HG02885 (cell line): Measurements from ENCODE around the gene GLI3.

Source experiments
- ATAC-seq: cut with Tn5 transposase; IDR thresholded peaks from one replicate; pipeline ENCODE4 v1.9.1; 2021; ENCODE audit warnings: mild to moderate bottlenecking; ENCODE audit not compliant: unreplicated experiment, poor library complexity

The GLI3 gene

DNA sequence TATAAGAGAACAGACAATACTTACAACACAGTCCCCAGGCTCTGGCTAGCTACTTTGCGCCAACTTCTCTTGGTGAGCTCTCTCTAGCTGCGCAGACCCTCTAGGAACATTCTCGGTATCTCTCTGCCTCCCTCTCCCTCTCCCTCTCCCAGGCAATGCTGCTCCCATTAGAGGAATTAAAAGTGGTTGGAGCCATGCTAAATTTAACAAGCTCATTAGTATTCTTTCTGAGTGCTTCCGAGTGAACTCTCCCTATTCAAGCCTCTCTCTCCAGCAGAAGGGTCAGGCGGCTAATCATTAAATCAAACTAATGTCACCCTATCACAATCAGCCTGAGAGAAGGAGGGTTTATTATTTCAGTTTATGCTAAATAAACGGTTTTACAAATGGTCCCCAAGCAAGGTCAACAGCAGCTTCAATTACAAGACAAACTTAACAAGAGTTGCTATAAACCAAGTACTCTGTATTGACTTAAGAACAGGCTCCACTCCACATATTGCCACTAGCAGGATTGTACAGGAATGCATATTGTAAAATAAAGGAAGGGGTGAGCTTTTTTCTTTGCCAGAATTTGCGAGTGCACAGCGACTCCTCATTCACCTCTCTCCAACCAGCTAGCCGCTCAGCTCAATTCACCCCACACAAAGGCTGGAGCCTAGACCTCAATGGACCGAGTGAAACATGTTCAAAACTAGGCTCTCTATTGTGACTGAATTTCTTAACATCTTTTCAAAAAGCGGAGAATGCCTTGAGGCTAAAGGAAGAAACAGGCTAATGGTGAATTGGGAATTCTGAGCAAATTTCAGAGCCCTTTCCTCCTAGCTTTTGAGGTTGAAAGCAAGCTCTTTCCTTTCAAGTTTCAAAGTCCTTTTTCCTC lies 84.4 kb downstream of the GLI3 start:
- ATAC-seq, result no peak

DNA sequence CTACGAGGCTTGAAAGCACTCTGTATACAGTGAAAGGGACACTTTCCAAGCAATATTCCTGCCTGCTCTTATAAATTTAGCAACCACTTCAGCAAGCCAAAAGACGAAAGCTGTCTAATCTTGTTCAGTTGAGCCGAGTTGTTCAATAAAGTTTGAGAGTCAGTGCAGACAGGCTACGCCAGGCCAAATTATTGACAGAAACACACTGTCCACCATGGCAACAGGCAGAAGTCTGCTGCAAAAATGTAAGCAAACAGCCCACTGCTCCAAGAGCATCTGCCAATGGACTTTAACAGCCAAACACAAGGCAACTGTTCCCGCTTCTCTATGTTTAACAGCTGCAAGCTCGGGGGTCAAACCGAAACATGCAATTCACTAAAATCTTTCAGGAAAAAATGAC lies 85.7 kb downstream of the GLI3 start:
- ATAC-seq, result no peak

DNA sequence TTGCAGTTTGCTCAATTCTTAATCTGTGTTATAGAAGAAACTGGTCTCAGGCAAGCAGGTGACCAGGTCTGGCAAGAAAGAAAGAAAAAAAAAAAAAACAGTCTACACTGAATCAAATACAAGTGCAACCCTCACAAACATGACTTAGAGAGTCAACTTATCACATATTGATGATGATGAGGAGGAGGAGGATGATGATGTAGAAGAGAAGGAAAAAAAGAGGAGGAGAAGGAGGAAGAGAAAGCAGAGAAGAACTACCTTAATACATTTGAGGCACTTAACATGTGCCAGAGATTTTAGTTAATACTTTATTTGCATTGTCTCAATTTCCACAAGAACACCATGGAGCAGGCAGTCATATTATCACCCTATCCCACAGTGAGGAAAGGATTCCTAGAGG lies 91.5 kb downstream of the GLI3 start:
- ATAC-seq, result no peak

DNA sequence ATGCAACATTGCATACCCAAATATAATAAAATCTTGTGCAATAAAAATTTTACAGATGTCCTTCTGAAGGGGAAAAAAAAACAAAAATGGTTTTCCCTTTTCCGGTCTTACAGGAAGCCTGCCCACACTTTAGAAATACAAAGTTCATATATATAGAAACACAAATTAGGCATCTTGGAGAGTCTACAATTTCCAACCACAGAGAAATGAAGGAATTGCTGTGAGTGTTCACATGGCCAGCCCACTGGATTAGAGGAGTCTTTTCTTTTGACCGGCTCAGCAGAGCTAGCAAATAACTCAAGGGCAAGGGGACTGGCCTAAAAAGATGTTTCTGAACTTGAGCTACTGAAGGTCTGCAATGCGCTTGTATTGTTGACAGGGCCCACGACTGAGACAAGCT lies 92.4 kb downstream of the GLI3 start:
- ATAC-seq, result no peak

DNA sequence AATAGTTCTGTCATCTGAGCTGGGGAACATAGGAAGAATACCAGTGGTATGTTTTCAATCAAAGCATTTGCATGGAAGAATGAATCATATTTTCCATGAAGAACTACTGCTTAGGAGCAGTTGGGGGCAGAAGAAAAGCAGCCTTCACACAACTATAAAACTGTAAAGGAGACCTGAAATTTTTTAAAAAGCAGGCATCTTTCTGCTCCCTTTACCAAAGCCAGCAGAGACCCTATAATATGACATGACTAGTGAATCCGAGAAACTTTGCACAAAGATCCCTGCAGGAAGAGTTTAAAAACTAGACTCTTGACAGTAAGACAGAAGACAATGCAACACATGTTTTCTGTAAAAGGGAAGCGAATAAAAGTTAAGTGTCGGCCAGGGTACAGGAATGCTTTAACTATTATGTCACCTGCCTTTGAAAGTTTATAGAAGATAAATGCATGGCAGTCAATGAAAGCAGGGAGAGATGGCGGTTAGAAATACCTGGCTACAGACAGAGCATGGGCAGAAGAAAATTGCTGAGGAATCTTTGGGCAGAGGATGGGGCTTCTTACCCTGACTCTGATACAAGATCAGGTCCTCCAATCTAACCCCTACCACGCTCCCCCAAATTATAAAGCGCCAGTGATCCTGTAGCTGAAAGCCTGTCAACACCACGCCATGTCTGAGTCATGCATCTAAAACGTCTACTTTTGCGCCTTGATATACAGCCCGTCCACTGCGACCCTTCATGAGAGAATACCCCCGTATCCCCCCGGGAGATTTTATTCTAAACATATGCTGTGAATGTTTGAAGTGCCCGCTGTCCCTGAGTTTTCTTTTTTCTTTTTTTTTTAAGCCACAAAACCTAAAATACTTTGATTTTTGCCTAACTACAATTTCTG lies 93.1 kb downstream of the GLI3 start:
- no peak for ATAC-seq

DNA sequence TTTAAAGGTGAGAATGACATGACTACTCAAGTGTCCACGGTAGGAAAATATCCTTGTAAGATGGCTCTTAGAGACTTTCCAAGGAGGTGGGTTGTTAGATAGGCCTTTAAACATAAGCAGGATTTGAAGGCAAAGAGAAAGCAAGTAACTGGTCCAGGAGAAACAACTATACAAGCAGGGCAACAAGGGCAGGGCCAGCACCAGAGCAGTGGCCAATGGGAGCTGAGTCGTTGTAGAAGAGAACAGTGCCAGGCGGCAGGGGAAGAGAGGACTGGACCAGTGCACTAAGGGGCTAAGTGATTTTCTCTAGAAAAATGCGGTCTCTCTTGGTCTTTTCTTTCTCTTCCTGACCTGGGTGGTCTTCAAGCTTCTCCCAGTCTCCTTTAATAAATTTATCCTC lies 94.9 kb downstream of the GLI3 start:
- ATAC-seq, result no peak

DNA sequence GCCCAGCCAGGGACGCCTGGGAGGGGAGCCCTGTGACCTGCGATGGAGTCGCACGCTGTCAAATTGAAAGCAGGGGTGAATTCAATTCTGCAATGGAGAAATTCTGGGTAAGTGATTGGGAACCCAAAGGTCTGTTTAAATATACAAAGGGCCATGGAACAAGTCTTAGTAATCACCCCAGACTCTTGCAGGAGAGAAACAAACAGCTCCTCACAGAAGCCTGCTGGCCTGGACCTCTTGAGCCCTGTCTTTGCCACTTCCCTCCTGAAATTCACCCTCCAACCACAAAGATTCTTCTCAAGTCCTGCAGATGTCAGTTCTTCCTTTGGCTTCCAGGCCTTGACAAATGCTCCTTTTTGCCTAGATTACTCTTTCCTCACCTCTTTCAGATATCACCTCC lies 97.3 kb downstream of the GLI3 start:
- ATAC-seq, result no peak

DNA sequence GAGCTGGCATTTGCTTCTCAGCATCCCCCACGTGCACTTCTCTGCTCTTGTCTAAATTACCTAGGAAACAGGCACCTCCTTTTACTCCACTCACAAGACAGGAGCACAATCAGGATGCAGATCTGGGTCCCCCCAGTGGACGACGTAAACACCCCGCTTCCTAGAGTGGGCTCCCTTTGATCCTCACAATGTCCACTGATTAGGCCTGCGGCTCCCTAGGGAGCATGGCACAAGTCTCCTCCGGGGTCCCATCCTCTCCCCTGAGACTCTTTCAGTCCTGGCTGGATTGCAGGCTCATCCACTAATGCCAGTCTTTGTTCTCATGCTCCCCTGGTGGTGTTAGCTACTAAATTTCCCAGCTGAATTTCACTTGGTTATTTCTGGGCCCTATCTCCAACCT lies 98.3 kb downstream of the GLI3 start:
- no peak for ATAC-seq

DNA sequence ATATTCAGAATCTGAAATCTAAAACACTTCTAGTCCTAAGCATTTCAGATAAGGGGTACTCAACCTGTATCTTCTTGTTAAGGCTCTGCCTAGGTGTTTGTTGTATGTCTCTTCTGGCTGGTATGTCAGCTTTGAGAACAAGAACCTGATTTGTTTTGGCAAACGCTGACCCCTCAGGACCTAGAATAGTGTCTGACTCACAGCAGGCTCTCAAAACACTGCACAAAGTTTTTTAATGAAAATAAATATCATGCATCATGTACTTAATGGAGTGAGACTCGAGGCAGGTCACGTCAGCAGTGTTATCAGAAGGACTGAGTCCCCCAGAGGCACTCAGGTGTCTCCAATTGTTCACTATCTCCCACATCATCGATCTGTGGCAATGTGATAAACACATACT lies 99.1 kb downstream of the GLI3 start:
- no peak for ATAC-seq

DNA sequence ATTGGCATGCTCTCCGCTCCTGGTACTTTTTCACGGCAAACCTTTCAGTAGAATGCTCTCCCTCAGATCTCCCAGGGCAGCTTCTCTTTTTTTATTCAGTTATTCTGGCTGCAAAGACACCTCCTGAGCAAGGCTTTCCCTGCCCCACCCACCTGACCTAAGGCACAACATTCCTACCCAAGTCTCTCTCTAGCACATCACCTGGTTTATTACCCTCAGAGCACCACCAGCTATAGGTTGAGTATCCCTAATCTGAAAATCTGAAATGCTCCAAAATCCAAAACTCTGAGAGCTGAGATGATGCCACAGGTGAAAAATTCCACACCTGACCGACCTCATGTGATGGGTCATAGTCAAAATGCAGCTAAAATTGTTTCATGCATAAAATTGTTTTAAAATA lies 99.6 kb downstream of the GLI3 start:
- no peak for ATAC-seq

DNA sequence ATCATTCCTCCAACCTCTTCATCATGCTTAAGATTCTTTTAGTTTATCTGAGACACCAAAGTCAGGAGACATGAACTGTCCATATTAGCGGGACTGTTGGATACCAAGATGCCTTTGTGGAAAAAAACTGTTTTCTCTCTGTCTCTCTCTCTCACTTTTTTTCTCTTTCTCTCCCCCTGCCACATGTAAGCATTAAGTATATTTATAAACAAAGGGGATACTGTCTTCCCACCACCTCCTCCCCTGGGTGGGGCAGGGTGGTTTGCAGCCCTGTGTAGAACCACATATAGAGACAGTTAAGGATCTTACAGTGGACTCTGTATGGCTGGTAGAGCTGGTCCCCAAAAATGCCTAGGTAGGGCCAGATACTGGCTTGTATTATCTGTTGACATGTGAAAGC lies 101.3 kb downstream of the GLI3 start:
- no peak for ATAC-seq

DNA sequence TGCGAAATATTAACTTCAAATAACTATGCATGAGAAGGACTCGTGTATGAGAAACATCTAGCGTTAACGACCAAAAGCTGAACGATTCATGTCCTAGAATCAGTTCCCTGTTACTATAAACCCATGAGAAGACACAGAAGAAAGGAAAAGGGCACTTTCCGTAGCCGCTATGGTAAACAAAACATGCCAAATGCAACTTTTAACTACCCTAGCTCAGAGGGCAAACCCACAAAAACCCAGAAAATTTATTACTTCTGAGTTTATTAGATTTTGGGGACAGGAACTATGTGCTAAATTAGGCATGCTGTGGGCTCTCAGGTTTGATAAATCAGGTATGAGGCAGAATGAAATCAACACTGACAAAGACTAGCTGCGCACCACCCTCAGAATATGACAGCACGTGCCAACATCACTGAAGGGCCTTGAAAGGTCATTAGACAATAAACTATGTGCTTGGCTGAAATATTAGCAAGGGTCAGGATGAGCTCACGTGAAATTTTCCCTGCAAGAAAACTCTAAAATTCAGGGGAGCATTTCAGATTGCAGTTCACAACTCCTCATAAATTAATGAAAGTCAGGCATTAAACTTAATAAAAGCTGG lies 102.6 kb downstream of the GLI3 start:
- no peak for ATAC-seq

DNA sequence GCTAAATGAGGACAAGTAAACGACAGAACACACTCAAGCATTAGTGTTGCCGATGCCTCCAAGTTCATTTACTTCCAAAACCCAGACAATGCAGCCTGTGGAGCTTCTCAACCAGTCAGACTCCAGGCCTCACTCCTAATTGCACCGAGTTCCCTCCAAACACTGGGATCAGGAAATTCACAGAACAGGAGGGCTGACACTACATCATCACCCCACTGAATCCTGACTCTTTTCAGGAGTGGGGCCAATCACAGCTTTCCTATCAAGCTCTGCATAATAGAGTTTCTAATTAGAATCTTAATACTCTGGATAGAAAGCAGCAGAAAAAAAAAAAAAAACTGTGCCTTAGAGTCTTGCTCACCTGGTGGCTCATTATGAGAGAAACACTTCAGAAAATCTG lies 103.7 kb downstream of the GLI3 start:
- no peak for ATAC-seq

DNA sequence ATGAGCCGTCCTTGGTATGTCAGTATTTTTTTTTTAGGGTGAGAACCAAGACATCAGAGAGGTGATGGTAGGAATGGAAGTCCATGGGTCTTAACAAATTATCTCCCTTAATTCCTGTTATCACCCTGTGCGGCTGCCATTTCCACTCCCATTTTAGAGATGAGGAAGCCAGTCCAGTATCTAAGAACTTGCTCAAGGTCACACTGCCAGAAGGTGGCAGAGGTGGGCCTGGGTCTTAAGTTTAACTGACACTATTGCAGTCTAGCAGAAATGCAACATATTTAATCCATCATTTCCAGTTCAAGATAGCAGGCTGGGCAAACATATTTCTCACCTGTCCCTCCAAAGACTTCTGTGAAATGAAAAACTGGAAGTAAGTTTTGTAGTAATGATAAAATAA lies 108.3 kb downstream of the GLI3 start:
- ATAC-seq, result no peak

DNA sequence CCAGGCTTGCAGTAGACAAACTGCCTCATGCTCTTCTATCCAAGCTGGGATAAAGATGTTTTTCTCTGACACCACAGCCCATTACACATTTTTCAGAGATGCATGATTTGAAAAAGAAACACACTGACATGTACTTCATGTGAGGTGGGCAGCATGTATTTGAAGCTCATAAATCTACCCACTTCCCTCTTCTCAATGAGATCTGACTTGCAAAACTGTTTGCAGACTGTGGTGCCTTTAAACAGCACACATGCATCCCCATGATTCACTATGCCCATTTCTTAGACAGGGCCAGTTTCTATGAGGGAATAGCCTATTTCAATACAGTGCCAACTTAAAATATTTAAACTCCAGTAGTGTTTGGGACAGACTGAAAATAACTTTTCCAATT lies 109.8 kb downstream of the GLI3 start:
- ATAC-seq, result no peak

DNA sequence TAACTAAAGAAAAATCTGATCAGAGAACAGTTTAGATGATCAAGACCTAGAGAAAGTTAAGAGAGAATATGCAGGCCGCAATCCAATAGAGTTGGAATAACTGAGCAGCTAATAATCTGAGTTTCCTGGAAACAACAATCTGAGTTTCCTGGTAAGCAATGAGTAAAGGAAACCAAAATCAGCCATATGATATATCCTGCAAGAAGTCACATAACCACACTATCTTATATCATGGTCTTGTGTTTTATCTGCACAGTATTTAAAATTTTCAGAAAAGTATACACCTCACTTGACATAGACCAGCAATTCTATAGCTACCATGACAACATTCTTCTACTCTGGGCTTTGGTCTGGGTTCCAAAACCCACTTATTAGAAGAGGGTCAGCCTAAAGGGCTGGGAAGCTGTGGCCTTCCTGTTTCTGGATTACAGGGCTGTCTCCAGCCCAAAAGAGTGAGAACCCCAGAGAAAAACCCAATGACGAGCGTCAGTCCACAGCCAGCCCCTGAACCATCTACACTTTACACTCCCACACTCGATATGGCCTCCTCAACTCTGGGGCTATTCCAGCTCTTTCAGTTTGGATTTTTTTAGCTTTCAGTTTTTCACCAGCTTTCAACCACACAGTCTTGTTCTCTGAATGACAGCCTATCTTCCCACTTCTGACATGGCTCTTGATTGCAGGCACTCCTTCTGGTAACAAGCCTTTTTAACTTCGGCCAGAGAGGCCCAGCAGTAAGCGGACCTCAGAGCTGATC lies 110.4 kb downstream of the GLI3 start:
- ATAC-seq, result no peak

DNA sequence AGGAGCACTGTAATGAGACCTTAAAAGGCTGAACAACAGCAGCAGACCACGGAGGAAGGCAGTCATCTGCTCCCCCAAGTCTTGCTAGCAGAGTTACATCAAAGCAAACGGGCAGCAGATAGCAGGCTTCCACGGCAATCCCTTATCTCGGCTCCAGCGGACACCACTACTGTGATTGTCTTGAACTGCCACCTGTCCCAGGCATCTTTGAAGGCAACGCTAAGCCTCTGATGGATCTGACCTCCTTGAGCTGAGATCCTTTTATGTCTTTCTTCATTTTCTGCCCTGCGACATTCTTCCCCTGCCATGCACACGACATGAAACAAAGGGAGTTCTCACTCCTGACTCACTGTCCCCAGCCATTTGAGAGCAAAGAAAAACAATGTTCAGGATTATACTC lies 111.7 kb downstream of the GLI3 start:
- no peak for ATAC-seq

DNA sequence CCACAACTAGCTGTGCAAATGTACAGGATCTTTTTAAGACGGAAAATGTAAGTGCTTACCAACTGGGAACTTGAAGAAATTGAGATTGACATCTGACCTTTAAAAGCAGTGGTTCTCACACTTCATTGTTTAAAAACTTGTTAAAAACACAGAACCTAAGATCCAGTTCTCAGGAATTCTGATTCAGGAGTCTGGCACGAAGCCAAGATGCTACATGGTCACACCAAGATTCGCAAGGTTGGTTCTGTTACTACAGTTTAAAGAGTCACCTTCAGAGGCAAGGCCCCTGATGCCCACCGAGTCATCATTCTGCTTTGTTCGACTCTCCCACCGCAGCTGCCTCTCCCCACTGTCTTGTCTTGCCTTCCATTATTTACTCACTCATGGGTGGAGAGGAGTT lies 113.3 kb downstream of the GLI3 start:
- no peak for ATAC-seq

DNA sequence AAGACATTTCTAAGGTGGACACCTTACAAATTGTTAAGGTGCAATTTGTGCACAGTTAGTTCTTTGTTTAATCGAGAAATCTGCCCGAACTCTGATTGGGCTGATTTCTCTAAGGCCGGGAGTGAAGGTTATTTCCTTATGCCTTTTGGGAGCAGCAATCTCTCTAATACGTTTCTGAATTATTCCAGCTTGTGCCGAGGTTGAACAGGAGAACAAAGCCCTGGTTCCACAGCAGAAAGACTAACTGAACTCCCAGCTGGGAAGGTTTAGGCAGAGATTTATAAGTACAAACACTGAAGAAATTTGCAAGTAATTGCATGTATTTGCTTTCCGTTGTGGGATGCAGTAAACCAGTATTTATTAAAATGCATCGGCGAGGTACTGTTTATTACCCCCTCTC lies 116.8 kb downstream of the GLI3 start:
- no peak for ATAC-seq

DNA sequence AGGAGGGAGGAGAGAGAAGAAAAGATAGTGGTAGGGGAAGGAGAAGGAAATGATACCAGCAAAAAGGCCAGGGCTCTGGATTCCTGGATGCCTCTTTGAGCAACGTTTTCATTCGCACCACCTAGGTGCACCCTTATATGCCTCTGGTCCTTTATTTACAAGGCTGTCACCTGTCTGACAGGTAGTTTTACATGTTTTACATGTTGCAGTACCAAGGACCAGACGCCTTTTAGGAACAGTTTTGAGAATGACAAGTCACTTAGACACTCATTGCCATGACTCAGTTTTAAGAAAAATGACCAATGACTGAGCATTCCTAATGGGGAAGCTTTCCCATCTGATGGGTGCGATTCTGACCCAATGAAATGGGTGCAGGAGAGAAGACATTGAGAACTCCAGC lies 119.8 kb downstream of the GLI3 start:
- ATAC-seq, result no peak

DNA sequence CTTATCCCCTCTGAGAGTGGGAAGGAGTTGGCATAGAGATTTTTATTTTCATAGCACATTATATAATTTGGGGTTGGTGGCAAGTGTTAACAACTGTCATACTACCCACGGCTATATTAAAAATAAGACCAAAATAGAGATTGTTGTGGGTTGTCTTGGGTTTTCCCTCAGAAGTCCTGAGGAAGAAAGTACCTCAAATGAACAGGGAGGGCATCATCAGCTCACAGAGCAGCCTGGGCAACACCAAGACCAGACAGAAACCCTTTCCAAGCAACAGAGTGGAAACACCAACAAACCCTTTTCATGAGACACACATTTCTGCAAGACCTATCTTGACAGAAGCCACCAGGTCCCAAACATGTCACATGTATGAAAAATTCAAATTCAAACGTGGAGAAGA lies 121.2 kb downstream of the GLI3 start:
- ATAC-seq, result no peak
